ENCODE data around the gene CAMKMT. TPM values are rescaled to one million over a fixed set of nuclear protein-coding genes. Genes with fewer than 3 reads are reported as not detected.

The CAMKMT gene
- polyA plus RNA-seq, 3 donors, result 4.7 to 7.8 (median 7.0) TPM

GRCh38 chr2:44731505-44731904, 369.8 kb downstream of the CAMKMT start:
- intact Hi-C loops (cut with micrococcal nuclease), result no loop called here
- H3K4me2 ChIP-seq (replicated peaks; ENCODE audit: extremely low read depth, low read length, poor library complexity, severe bottlenecking), result no peak overlapping the region
- no peaks in the 10 kb centered on the region for H4K20me1 ChIP-seq (ENCODE audit: insufficient read depth, low read length)
- H3K4me1 Mint-ChIP-seq, result peaks cover 15% of the 10 kb centered on the region
- no peak overlapping the region for H3K4me3 ChIP-seq (replicated peaks in 1 of 3; ENCODE audit: low read depth in 2 of 3, low read length in 3 of 3)
- WGBS (ENCODE audit: insufficient coverage), result no CpG with 5 or more reads among the region's 1 CpG
- H3K27me3 ChIP-seq (ENCODE audit: control insufficient read depth in 2 of 2, insufficient read depth in 2 of 2, low read length in 2 of 2), result no peaks in the 10 kb centered on the region
- no peak for DNase-seq
- peaks cover 14 to 16% of the 10 kb centered on the region in 2 donors for H3K4me1 ChIP-seq (ENCODE audit: control insufficient read depth in 1 of 2, insufficient read depth in 2 of 2, low read length in 2 of 2)
- H3K9ac ChIP-seq (ENCODE audit: insufficient read depth, low read length, poor library complexity, severe bottlenecking), result no peak overlapping the region
- no peak overlapping the region for H2AFZ ChIP-seq (ENCODE audit: insufficient read depth, low read depth, low read length, poor library complexity, severe bottlenecking)
- no peak overlapping the region for H3K27ac Mint-ChIP-seq
- H3K27ac ChIP-seq (ENCODE audit: low read depth in 1 of 2, low read length in 2 of 2), result no peak overlapping the region
- peaks cover 3 to 12% (median 9%) of the 10 kb centered on the region in 7 donors for H3K9me3 Mint-ChIP-seq
- peaks cover 0 to 8% (median 2%) of the 10 kb centered on the region in 3 donors for H3K27me3 Mint-ChIP-seq (ENCODE audit: low read depth in 3 of 3)
- peaks cover 5 to 11% of the 10 kb centered on the region in 2 donors for H3K9me3 ChIP-seq (replicated peaks in 1 of 2; ENCODE audit: control insufficient read depth in 1 of 2, insufficient read depth in 1 of 2, low read length in 2 of 2)
- no peak overlapping the region for H3K4me3 Mint-ChIP-seq
- H3K36me3 Mint-ChIP-seq, result no peaks in the 10 kb centered on the region
- H3K36me3 ChIP-seq (replicated peaks in 1 of 2; ENCODE audit: control insufficient read depth in 1 of 2, insufficient read depth in 2 of 2, low read length in 2 of 2), result no peaks in the 10 kb centered on the region
- TF ChIP-seq CTCF (IDR thresholded peaks at IDR 0.05), result no peak
- H3K79me2 ChIP-seq (ENCODE audit: insufficient read depth, low read length), result no peaks in the 10 kb centered on the region

DNA sequence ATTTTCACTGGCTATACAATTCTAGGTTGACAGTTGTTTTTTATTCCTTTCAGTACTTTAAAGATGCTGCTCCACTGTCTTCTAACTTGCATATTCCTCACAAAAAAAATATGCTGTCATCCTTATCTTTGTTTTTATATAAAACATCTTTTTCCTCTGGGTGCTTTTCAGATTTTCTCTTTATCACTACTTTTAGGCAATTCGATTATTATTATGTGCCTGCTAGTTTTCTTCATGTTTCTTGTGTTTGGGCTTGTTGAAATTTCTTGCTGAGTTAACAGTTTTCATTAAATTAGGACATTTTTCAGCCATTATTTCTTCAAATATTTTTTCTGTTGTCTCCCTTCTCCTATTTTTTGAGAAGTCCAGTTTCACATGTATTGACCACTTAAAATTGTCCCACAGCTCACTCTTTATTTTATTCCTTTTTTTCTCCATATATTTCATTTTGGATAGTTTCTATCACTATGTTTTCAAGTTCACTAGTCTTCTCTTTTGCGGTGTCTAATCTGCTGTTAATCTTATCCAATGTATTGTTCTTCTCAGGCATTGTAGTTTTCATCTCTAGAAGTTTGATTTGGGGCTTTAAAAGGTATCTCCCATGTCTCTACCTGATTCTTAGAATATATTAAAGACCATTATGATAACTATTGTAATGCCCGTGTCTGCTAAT, 374.7 kb downstream of the CAMKMT start:
- Mint-ChIP-seq H3K4me1 (peaks cover 2% of the 10 kb centered on the region), H3K27me3 (ENCODE audit: low read depth in 3 of 3) (no peaks in the 10 kb centered on the region), H3K9me3 (peaks cover 13 to 22% (median 20%) of the 10 kb centered on the region in 7 donors), H3K4me3 (no peak overlapping the region), H3K36me3 (no peaks in the 10 kb centered on the region), H3K27ac (no peak overlapping the region)
- peaks cover 16 to 20% of the 10 kb centered on the region in 2 donors for H3K9me3 ChIP-seq (replicated peaks in 1 of 2; ENCODE audit: control insufficient read depth in 1 of 2, insufficient read depth in 1 of 2, low read length in 2 of 2)
- H2AFZ ChIP-seq (ENCODE audit: insufficient read depth, low read depth, low read length, poor library complexity, severe bottlenecking), result no peak overlapping the region
- H3K4me3 ChIP-seq (replicated peaks in 1 of 3; ENCODE audit: low read depth in 2 of 3, low read length in 3 of 3), result no peak overlapping the region
- no peak for TF ChIP-seq CTCF (IDR thresholded peaks at IDR 0.05)
- intact Hi-C loops (cut with micrococcal nuclease), result no loop called here
- no peaks in the 10 kb centered on the region for H3K27me3 ChIP-seq (ENCODE audit: control insufficient read depth in 2 of 2, insufficient read depth in 2 of 2, low read length in 2 of 2)
- H3K4me2 ChIP-seq (replicated peaks; ENCODE audit: extremely low read depth, low read length, poor library complexity, severe bottlenecking), result no peak overlapping the region
- H3K27ac ChIP-seq (ENCODE audit: low read depth in 1 of 2, low read length in 2 of 2), result no peak overlapping the region
- no peaks in the 10 kb centered on the region for H4K20me1 ChIP-seq (ENCODE audit: insufficient read depth, low read length)
- no peaks in the 10 kb centered on the region for H3K36me3 ChIP-seq (replicated peaks in 1 of 2; ENCODE audit: control insufficient read depth in 1 of 2, insufficient read depth in 2 of 2, low read length in 2 of 2)
- H3K79me2 ChIP-seq (ENCODE audit: insufficient read depth, low read length), result no peaks in the 10 kb centered on the region
- no CpG with 5 or more reads among the region's 3 CpGs for WGBS (ENCODE audit: insufficient coverage)
- DNase-seq, result no peak
- no peak overlapping the region for H3K9ac ChIP-seq (ENCODE audit: insufficient read depth, low read length, poor library complexity, severe bottlenecking)
- H3K4me1 ChIP-seq (ENCODE audit: control insufficient read depth in 1 of 2, insufficient read depth in 2 of 2, low read length in 2 of 2), result no peaks in the 10 kb centered on the region
